H1 (cell line): ENCODE measurements around the gene NRSN2. TPM values are rescaled to one million over a fixed set of nuclear protein-coding genes. Genes with fewer than 3 reads are reported as not detected.

Source experiments
- JUND ChIP-seq: IDR thresholded peaks from 2 replicates; pipeline ENCODE4 v1.6.1; 2011; ENCODE audit warnings: mild to moderate bottlenecking, improper control_type of control experiment, low read length
- KDM4A ChIP-seq: IDR thresholded peaks from one replicate; pipeline ENCODE4 v1.7.1; 2012; ENCODE audit warnings: low read depth, mild to moderate bottlenecking, moderate library complexity, low read length, inconsistent platforms; ENCODE audit not compliant: severe bottlenecking
- NANOG ChIP-seq: IDR thresholded peaks from 2 replicates; pipeline ENCODE4 v1.6.1; 2011; ENCODE audit warnings: low read length, low read depth, mild to moderate bottlenecking, inconsistent platforms; ENCODE audit not compliant: insufficient read depth, poor library complexity, severe bottlenecking
- SAP30 ChIP-seq: fragments of 300-600 bp; sonication (generic); IDR thresholded peaks from 2 replicates; pipeline ENCODE4 v1.7.1; 2012; ENCODE audit warnings: low read length, moderate library complexity, mild to moderate bottlenecking, inconsistent platforms; ENCODE audit not compliant: insufficient read depth, insufficient replicate concordance
- SP4 ChIP-seq: IDR thresholded peaks from 2 replicates; pipeline ENCODE4 v1.6.1; 2012; ENCODE audit warnings: low read length, inconsistent platforms
- polyA plus RNA-seq, 7 experiments: library from polyadenylated mRNA; depleted of rRNA in 3 of 7; stranded (reverse) in 5 of 7; unstranded in 2 of 7; fragments of >200 nt in 5 of 7; fragments of 200-250 nt in 2 of 7; gene quantifications; 1 replicate in 5 of 7; 2 replicates in 1 of 7; 4 replicates in 1 of 7; pipeline versions ENCODE4 v1.2.1 to v1.2.3, GENCODE V29; 2011 to 2013; ENCODE audit warnings: missing spikeins in 2 of 7, mixed read lengths in 2 of 7
- total RNA-seq: library from RNA; stranded (reverse); fragmentation: NEBNext Ultra II Directional; extraction: Animal tissue kit (Norgen Biotek cat#: 25700); gene quantifications from 2 replicates; pipeline ENCODE4 v1.2.1, GENCODE V29; 2021
- TF ChIP-seq, protein P1 (sequence below): IDR thresholded peaks from 2 replicates; pipeline ENCODE4 v1.6.1; 2012; ENCODE audit warnings: low read length, inconsistent platforms
- TF ChIP-seq, protein P2 (sequence below), 3 experiments: IDR thresholded peaks; 1 replicate in 2 of 3; 2 replicates in 1 of 3; pipeline versions ENCODE4 v1.5.1 to v1.6.1; 2011; ENCODE audit warnings: low read length in 3 of 3, mild to moderate bottlenecking in 3 of 3, inconsistent platforms in 2 of 3, low read depth in 1 of 3, moderate library complexity in 1 of 3; ENCODE audit not compliant: insufficient read depth in 1 of 3; ENCODE audit errors: control extremely low read depth in 1 of 3

NRSN2 gene
- total and polyA plus RNA-seq, 2 of the 8 experiments (the other 6 are each of a cell fraction or from before 2014, with no cell fraction given) = 19.4 to 33.3 TPM

DNA sequence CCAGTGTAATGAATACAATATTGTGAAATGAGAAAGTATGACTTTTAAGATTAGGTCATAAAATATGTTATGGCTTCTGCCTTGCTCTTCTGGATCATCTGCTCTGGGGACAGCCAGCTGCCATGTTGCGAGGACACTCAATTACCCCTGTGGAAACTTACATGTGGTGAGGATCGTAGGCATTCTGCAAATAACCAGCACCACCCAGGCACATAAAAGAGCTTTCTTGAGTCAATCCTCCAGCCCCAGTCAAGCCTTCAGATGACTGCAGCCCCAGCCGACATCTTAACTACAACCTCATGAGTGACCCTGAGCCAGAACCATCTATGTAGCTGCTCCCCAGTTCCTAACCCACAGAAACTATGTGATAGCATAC, 56.7 kb downstream of the NRSN2 start (continued):
- TF ChIP-seq JUND (no peak), NANOG (no peak), KDM4A (no peak), SAP30 (no peak), SP4 (no peak)
- TF ChIP-seq, protein P1, sequence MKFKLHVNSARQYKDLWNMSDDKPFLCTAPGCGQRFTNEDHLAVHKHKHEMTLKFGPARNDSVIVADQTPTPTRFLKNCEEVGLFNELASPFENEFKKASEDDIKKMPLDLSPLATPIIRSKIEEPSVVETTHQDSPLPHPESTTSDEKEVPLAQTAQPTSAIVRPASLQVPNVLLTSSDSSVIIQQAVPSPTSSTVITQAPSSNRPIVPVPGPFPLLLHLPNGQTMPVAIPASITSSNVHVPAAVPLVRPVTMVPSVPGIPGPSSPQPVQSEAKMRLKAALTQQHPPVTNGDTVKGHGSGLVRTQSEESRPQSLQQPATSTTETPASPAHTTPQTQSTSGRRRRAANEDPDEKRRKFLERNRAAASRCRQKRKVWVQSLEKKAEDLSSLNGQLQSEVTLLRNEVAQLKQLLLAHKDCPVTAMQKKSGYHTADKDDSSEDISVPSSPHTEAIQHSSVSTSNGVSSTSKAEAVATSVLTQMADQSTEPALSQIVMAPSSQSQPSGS = no peak
- TF ChIP-seq, protein P2, sequence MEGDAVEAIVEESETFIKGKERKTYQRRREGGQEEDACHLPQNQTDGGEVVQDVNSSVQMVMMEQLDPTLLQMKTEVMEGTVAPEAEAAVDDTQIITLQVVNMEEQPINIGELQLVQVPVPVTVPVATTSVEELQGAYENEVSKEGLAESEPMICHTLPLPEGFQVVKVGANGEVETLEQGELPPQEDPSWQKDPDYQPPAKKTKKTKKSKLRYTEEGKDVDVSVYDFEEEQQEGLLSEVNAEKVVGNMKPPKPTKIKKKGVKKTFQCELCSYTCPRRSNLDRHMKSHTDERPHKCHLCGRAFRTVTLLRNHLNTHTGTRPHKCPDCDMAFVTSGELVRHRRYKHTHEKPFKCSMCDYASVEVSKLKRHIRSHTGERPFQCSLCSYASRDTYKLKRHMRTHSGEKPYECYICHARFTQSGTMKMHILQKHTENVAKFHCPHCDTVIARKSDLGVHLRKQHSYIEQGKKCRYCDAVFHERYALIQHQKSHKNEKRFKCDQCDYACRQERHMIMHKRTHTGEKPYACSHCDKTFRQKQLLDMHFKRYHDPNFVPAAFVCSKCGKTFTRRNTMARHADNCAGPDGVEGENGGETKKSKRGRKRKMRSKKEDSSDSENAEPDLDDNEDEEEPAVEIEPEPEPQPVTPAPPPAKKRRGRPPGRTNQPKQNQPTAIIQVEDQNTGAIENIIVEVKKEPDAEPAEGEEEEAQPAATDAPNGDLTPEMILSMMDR (IDR thresholded peaks at IDR 0.05; ENCODE audit: control extremely low read depth in 1 of 3, insufficient read depth in 1 of 3, low read depth in 1 of 3, low read length in 3 of 3) = no peak
- TF ChIP-seq, all 59 proteins: peak for 0
